Activated naive CD4-positive, alpha-beta T cell (primary cell): Measurements from ENCODE around the gene KRR1.
"Not testable (repeated sequence)": the region's sequence is repeated elsewhere in the genome, so short reads cannot be mapped to it uniquely, and the experiment has no call there.

Source experiments
- DNase-seq, 4 experiments: peaks; one replicate each; lab custom pipeline; 2025; lab: John Stamatoyannopoulos, UW

KRR1 gene

GRCh38 chr12:75525263-75525662, 13.9 kb upstream of the KRR1 start:
- no peak for DNase-seq

GRCh38 chr12:75522124-75522523, 10.7 kb upstream of the KRR1 start:
- not testable (repeated sequence) for DNase-seq

- not testable (repeated sequence) for DNase-seq
These were observed 9.8 kb upstream of the KRR1 start for GRCh38 chr12:75521224-75521623.

GRCh38 chr12:75509621-75510020, 1.8 kb downstream of the KRR1 start:
- no peak for DNase-seq

GRCh38 chr12:75508159-75508558, 3.2 kb downstream of the KRR1 start:
- no peak for DNase-seq

- no peak for DNase-seq
These were observed 4.3 kb downstream of the KRR1 start for GRCh38 chr12:75507086-75507485.

- no peak for DNase-seq
These were observed 5.6 kb downstream of the KRR1 start for GRCh38 chr12:75505706-75506312.

- no peak for DNase-seq
These were observed 7.5 kb downstream of the KRR1 start for GRCh38 chr12:75503866-75504265.

- no peak for DNase-seq
These were observed 8.0 kb downstream of the KRR1 start for GRCh38 chr12:75503459-75503858.

GRCh38 chr12:75491169-75491568, 20.2 kb downstream of the KRR1 start:
- no peak for DNase-seq

GRCh38 chr12:75489613-75490210, 21.7 kb downstream of the KRR1 start:
- DNase-seq, result no peak

- DNase-seq, result no peak
These were observed 22.2 kb downstream of the KRR1 start for GRCh38 chr12:75489187-75489586.

GRCh38 chr12:75488553-75488952, 22.9 kb downstream of the KRR1 start:
- no peak for DNase-seq

GRCh38 chr12:75487308-75487707, 24.1 kb downstream of the KRR1 start:
- DNase-seq, result no peak

- DNase-seq, result not testable (repeated sequence)
These were observed 27.0 kb downstream of the KRR1 start for GRCh38 chr12:75484450-75484849.

- no peak for DNase-seq
These were observed 28.0 kb downstream of the KRR1 start for GRCh38 chr12:75483431-75483830.

GRCh38 chr12:75482646-75483045, 28.8 kb downstream of the KRR1 start:
- no peak for DNase-seq

- no peak for DNase-seq
These were observed 29.6 kb downstream of the KRR1 start for GRCh38 chr12:75481774-75482173.

GRCh38 chr12:75481013-75481705, 30.2 kb downstream of the KRR1 start:
- no peak for DNase-seq

GRCh38 chr12:75480469-75480949, 30.9 kb downstream of the KRR1 start, which contains the start of gene GLIPR1:
Gene GLIPR1 (plus strand): TSS chr12:75480755. CDS start chr12:75480881, 126 bp downstream.
- peak; percentile 7 to 50 (median 39) for DNase-seq

GRCh38 chr12:75479963-75480461, 31.4 kb downstream of the KRR1 start:
- no peak for DNase-seq

- no peak for DNase-seq
These were observed 33.2 kb downstream of the KRR1 start for GRCh38 chr12:75478116-75478794.
